K562 (cell line): ENCODE results near the gene NOL4L. TPM values are rescaled to one million over a fixed set of nuclear protein-coding genes. Genes with fewer than 3 reads are reported as not detected.

Source experiments
- ARNT ChIP-seq, 2 experiments: fragments of 450-650 bp; IDR thresholded peaks; 2 replicates each; pipeline ENCODE4 v1.6.1; 2016; ENCODE audit warnings: mild to moderate bottlenecking in 1 of 2
- CREB1 ChIP-seq, 2 experiments: sonication (generic) in 1 of 2; formaldehyde crosslinking in 1 of 2; IDR thresholded peaks; 2 replicates each; pipeline versions ENCODE4 v1.6.1 to v1.8.0; 2012 to 2022; ENCODE audit warnings: inconsistent platforms in 1 of 2, mild to moderate bottlenecking in 1 of 2, missing genetic modification reagents in 1 of 2, moderate library complexity in 1 of 2
- FOXJ2 ChIP-seq: fragments of 200-800 bp; sonication (Bioruptor generic); IDR thresholded peaks from 2 replicates; pipeline ENCODE4 v1.6.1; 2016; ENCODE audit warnings: missing genetic modification characterization, missing compliant biosample characterization
- GABPB1 ChIP-seq: sonication (generic); formaldehyde crosslinking; IDR thresholded peaks from 2 replicates; pipeline ENCODE4 v1.8.0; 2022; ENCODE audit warnings: mild to moderate bottlenecking, missing genetic modification reagents
- MYBL2 ChIP-seq, 2 experiments: fragments of 450-650 bp in 1 of 2; sonication (generic) in 1 of 2; formaldehyde crosslinking in 1 of 2; IDR thresholded peaks; 2 replicates each; pipeline versions ENCODE4 v1.6.1 to v1.8.1; 2017 to 2022; ENCODE audit warnings: borderline replicate concordance in 1 of 2, inconsistent platforms in 1 of 2, low read depth in 1 of 2, mild to moderate bottlenecking in 1 of 2, missing genetic modification reagents in 1 of 2, moderate library complexity in 1 of 2
- MYNN ChIP-seq, 2 experiments: sonication (generic); formaldehyde crosslinking in 1 of 2; IDR thresholded peaks; 2 replicates each; pipeline versions ENCODE4 v1.5.0 to v1.6.1; 2016 to 2020; ENCODE audit warnings: antibody characterized with exemption in 1 of 2, missing genetic modification reagents in 1 of 2
- NEUROD1 ChIP-seq: fragments of 150-350 bp; IDR thresholded peaks from 2 replicates; pipeline ENCODE4 v1.6.1; 2014; ENCODE audit warnings: borderline replicate concordance, low read length, low read depth; ENCODE audit not compliant: partially characterized antibody
- NR2C1 ChIP-seq, 2 experiments: fragments of 450-650 bp; IDR thresholded peaks; 2 replicates each; pipeline ENCODE4 v1.6.1; 2017; ENCODE audit warnings: mild to moderate bottlenecking in 2 of 2, antibody characterized with exemption in 1 of 2, inconsistent platforms in 1 of 2, missing compliant biosample characterization in 1 of 2, missing genetic modification characterization in 1 of 2
- NR2C2 ChIP-seq, 2 experiments: fragments of 200-800 bp in 1 of 2; sonication (Bioruptor generic) in 1 of 2; sonication (generic) in 1 of 2; formaldehyde crosslinking in 1 of 2; IDR thresholded peaks; 2 replicates each; pipeline versions ENCODE4 v1.6.1 to v1.8.0; 2016 to 2022; ENCODE audit warnings: mild to moderate bottlenecking in 1 of 2, missing compliant biosample characterization in 1 of 2, missing genetic modification characterization in 1 of 2, missing genetic modification reagents in 1 of 2
- SMAD1 ChIP-seq: fragments of 150-350 bp; IDR thresholded peaks from 2 replicates; pipeline ENCODE4 v1.6.1; 2014; ENCODE audit warnings: low read length, low read depth; ENCODE audit not compliant: partially characterized antibody
- SMARCA4 ChIP-seq: fragments of 450-650 bp; IDR thresholded peaks from 2 replicates; pipeline ENCODE4 v1.6.1; 2016
- SUPT5H ChIP-seq: fragments of 450-650 bp; IDR thresholded peaks from 2 replicates; pipeline ENCODE4 v1.6.1; 2016
- TRIM24 ChIP-seq, 2 experiments: fragments of 450-650 bp; IDR thresholded peaks; 2 replicates each; pipeline ENCODE4 v1.6.1; 2016
- ZC3H4 ChIP-seq: sonication (generic); formaldehyde crosslinking; IDR thresholded peaks from 2 replicates; pipeline ENCODE4 v1.9.0; 2021; ENCODE audit warnings: missing genetic modification reagents, borderline replicate concordance
- ZFPM2 ChIP-seq: fragments of 250-450 bp; sonication (Bioruptor Pico); IDR thresholded peaks from 2 replicates; pipeline ENCODE4 v1.5.1; 2022; ENCODE audit warnings: mild to moderate bottlenecking
- ZNF263 ChIP-seq: sonication (generic); formaldehyde crosslinking; IDR thresholded peaks from 2 replicates; pipeline ENCODE4 v1.8.0; 2022; ENCODE audit warnings: mild to moderate bottlenecking, missing genetic modification reagents, borderline replicate concordance
- ZNF431 ChIP-seq: sonication (generic); formaldehyde crosslinking; IDR thresholded peaks from 2 replicates; pipeline ENCODE4 v1.8.0; 2022; ENCODE audit warnings: mild to moderate bottlenecking, missing genetic modification reagents
- polyA plus RNA-seq, 8 experiments: library from polyadenylated mRNA; depleted of rRNA in 4 of 8; stranded (reverse) in 5 of 8; unstranded in 3 of 8; fragments of >200 nt; fragmentation: Nextera tagmentation in 2 of 8; fragmentation: Illumina TruSeq in 1 of 8; extraction: Ambion mirVana in 2 of 8; extraction: Trizol in 1 of 8; gene quantifications; 2 replicates each; pipeline versions ENCODE4 v1.2.1 to v1.2.3, GENCODE V29; 2011 to 2014; ENCODE audit warnings: inconsistent platforms in 1 of 8, missing spikeins in 1 of 8
- total RNA-seq, 7 experiments: library from RNA; depleted of rRNA in 6 of 7; stranded (reverse); fragments of >200 nt in 6 of 7; fragmentation: Illumina TruSeq in 2 of 7; extraction: Trizol in 2 of 7; gene quantifications; 2 replicates each; pipeline versions ENCODE4 v1.2.1 to v1.2.3, GENCODE V29; 2011 to 2021; ENCODE audit warnings: low replicate concordance in 1 of 7
- TF ChIP-seq, protein P1 (sequence below): fragments of 250-450 bp; sonication (Bioruptor Pico); IDR thresholded peaks from 2 replicates; pipeline ENCODE4 v1.8.0; 2021; ENCODE audit warnings: moderate library complexity, mild to moderate bottlenecking, inconsistent platforms
- TF ChIP-seq, protein P2 (sequence below), 2 experiments: IDR thresholded peaks; 2 replicates each; pipeline ENCODE4 v1.6.1; 2012; ENCODE audit warnings: improper control_type of control experiment in 2 of 2, low read depth in 2 of 2, low read length in 2 of 2, borderline replicate concordance in 1 of 2
- TF ChIP-seq, protein P3 (sequence below): sonication (generic); formaldehyde crosslinking; IDR thresholded peaks from 2 replicates; pipeline ENCODE4 v1.9.0; 2022; ENCODE audit warnings: mild to moderate bottlenecking, missing genetic modification reagents
- TF ChIP-seq, protein P4 (sequence below): fragments of 250-450 bp; sonication (Bioruptor Pico); IDR thresholded peaks from 2 replicates; pipeline ENCODE4 v1.5.0; 2022; ENCODE audit warnings: mild to moderate bottlenecking

NOL4L gene
- total and polyA plus RNA-seq, 9 of the 15 experiments (the other 6 are each of a cell fraction or from before 2014, with no cell fraction given): 5.1 to 36.2 (median 13.6) TPM

DNA sequence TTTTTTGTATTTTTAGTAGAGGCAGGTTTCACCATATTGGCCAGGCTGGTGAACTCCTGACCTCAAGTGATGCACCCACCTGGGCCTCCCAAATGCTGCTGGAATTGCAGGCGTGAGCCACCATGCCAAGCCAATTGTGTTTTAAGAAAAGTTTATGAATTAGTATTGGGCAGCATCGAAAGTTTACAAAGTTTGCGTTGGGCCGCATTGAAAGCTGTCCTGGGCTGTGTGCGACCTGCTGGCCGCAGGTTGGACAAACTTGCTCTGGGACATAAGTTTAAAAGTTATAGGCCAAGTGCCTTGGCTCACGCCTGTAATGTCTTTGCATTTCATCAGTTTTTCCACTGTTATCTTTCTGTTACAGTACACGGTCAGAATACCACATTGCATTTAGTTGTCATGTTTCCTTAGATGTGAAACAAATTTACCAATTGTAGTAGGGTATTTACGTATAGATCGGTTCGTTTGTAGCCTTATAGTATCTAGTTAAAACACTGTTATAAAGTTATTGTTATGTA is 187.5 kb downstream of the NOL4L start (continued):
- TF ChIP-seq ZNF263 (CRISPR knock-in tag) (no peak), MYBL2 (IDR thresholded peaks at IDR 0.05; ENCODE audit: low read depth) (no peak), MYBL2 (CRISPR knock-in tag; IDR thresholded peaks at IDR 0.05; ENCODE audit: borderline replicate concordance) (no peak), NR2C2 (CRISPR knock-in tag; IDR thresholded peaks at IDR 0.05) (no peak), NR2C2 (tag; IDR thresholded peaks at IDR 0.05) (peak; percentile 86), GABPB1 (no peak), ZFPM2 (CRISPR knock-in tag) (no peak), ZC3H4 (CRISPR knock-in tag) (no peak), MYNN (IDR thresholded peaks at IDR 0.05) (no peak), MYNN (CRISPR knock-in tag; IDR thresholded peaks at IDR 0.05) (no peak), NR2C1 (IDR thresholded peaks at IDR 0.05) (peak; percentile 59; the same call in 1 of the 2 replicates), NR2C1 (tag; IDR thresholded peaks at IDR 0.05) (peak; percentile 89), FOXJ2 (tag) (no peak), SMAD1 (no peak), CREB1 (IDR thresholded peaks at IDR 0.05) (no peak), CREB1 (CRISPR knock-in tag; IDR thresholded peaks at IDR 0.05) (no peak), TRIM24 (IDR thresholded peaks at IDR 0.05) (peak; percentile 93 to 96), SUPT5H (no peak), SMARCA4 (peak; percentile 85; the same call in 1 of the 2 replicates), NEUROD1 (no peak), ZNF431 (no peak), ARNT (IDR thresholded peaks at IDR 0.05) (peak in 1 of 2 experiments; percentile 84; a peak in 2 of 4 replicates)
- TF ChIP-seq, protein P1, sequence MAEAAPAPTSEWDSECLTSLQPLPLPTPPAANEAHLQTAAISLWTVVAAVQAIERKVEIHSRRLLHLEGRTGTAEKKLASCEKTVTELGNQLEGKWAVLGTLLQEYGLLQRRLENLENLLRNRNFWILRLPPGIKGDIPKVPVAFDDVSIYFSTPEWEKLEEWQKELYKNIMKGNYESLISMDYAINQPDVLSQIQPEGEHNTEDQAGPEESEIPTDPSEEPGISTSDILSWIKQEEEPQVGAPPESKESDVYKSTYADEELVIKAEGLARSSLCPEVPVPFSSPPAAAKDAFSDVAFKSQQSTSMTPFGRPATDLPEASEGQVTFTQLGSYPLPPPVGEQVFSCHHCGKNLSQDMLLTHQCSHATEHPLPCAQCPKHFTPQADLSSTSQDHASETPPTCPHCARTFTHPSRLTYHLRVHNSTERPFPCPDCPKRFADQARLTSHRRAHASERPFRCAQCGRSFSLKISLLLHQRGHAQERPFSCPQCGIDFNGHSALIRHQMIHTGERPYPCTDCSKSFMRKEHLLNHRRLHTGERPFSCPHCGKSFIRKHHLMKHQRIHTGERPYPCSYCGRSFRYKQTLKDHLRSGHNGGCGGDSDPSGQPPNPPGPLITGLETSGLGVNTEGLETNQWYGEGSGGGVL: peak; percentile 52; the same call in 1 of the 2 replicates
- TF ChIP-seq, protein P2, sequence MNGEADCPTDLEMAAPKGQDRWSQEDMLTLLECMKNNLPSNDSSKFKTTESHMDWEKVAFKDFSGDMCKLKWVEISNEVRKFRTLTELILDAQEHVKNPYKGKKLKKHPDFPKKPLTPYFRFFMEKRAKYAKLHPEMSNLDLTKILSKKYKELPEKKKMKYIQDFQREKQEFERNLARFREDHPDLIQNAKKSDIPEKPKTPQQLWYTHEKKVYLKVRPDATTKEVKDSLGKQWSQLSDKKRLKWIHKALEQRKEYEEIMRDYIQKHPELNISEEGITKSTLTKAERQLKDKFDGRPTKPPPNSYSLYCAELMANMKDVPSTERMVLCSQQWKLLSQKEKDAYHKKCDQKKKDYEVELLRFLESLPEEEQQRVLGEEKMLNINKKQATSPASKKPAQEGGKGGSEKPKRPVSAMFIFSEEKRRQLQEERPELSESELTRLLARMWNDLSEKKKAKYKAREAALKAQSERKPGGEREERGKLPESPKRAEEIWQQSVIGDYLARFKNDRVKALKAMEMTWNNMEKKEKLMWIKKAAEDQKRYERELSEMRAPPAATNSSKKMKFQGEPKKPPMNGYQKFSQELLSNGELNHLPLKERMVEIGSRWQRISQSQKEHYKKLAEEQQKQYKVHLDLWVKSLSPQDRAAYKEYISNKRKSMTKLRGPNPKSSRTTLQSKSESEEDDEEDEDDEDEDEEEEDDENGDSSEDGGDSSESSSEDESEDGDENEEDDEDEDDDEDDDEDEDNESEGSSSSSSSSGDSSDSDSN (IDR thresholded peaks at IDR 0.05; ENCODE audit: borderline replicate concordance in 1 of 2, low read depth in 2 of 2, low read length in 2 of 2): no peak
- TF ChIP-seq, protein P3, sequence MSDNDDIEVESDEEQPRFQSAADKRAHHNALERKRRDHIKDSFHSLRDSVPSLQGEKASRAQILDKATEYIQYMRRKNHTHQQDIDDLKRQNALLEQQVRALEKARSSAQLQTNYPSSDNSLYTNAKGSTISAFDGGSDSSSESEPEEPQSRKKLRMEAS (CRISPR knock-in tag): no peak
- TF ChIP-seq, protein P4, sequence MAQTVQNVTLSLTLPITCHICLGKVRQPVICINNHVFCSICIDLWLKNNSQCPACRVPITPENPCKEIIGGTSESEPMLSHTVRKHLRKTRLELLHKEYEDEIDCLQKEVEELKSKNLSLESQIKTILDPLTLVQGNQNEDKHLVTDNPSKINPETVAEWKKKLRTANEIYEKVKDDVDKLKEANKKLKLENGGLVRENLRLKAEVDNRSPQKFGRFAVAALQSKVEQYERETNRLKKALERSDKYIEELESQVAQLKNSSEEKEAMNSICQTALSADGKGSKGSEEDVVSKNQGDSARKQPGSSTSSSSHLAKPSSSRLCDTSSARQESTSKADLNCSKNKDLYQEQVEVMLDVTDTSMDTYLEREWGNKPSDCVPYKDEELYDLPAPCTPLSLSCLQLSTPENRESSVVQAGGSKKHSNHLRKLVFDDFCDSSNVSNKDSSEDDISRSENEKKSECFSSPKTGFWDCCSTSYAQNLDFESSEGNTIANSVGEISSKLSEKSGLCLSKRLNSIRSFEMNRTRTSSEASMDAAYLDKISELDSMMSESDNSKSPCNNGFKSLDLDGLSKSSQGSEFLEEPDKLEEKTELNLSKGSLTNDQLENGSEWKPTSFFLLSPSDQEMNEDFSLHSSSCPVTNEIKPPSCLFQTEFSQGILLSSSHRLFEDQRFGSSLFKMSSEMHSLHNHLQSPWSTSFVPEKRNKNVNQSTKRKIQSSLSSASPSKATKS: no peak
